ENCODE results near the gene PTPN5.

DNA sequence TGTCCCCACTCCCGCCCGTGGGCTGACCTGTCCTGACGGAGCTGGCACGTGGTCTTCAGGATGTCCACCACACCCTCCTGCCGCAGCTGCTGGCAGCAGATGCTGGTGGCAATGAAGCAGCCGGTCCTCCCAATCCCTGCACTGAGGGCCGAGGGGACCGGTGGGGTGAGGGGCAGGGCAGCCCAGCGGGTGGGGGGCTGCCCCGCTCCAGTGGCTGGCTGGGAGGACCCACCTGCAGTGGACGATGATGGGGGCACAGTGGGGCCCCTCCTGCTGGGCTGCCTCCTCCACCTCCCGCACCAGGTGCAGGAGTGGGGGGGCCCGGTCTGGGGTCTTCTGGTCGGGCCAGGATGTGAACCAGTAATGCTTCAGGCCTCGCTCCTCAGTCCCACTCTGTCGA is 62.2 kb downstream of the PTPN5 start:
- TF ChIP-seq EZH2 (IDR thresholded peaks at IDR 0.05) (no peak), POLR2AphosphoS5 (IDR thresholded peaks at IDR 0.05; ENCODE audit: borderline replicate concordance, low read depth, low read length) (no peak), FOXP2 (optimal IDR thresholded peaks at IDR 0.05; ENCODE audit: control extremely low read depth, extremely low read length, insufficient read depth) (no peak)
